ENCODE results near the gene LARP4B. TPM values are rescaled to one million over a fixed set of nuclear protein-coding genes. Genes with fewer than 3 reads are reported as not detected.
"Not testable (repeated sequence)": the region's sequence is repeated elsewhere in the genome, so short reads cannot be mapped to it uniquely, and the experiment has no call there.

The LARP4B gene
- total RNA-seq, 1 donor from 2014 or later = 58.4 TPM

DNA sequence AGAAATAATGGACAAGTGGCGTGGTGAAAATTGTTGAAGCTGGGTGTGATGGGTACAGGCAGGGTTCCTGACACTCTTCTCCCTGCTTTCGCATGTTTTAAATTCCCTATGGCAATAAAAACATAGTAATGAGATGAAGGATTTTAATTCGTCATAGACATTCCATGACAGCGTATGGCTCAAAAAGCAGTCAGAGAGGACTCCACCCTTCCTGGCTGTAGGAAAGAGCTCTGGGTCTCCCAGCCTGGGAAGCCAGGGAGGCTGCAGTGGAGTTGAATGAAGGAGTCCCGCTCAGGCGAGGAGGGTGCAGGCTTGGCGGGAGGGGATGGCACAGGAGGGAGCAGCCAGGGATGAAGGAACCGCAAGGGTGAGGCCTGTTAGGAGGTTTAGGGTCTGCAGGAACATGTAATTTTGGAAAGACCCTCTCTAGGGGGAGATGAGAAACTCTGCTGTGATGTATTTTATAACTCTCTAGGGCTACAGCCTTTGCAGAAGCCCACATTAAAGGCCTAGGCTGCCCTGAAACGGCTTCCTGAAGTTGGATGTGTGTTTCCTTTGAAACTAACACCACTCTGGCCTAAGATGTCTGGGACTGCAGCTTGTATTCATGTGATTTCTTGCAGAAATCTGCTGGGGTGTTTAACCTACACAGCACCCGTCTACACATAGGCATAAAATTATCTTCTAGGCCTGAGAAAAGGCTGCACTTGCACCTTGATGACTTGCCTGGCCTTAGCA lies 7.6 kb upstream of the LARP4B start:
- no peak for DNase-seq (ENCODE audit: low read depth)
- TF ChIP-seq, protein P1, sequence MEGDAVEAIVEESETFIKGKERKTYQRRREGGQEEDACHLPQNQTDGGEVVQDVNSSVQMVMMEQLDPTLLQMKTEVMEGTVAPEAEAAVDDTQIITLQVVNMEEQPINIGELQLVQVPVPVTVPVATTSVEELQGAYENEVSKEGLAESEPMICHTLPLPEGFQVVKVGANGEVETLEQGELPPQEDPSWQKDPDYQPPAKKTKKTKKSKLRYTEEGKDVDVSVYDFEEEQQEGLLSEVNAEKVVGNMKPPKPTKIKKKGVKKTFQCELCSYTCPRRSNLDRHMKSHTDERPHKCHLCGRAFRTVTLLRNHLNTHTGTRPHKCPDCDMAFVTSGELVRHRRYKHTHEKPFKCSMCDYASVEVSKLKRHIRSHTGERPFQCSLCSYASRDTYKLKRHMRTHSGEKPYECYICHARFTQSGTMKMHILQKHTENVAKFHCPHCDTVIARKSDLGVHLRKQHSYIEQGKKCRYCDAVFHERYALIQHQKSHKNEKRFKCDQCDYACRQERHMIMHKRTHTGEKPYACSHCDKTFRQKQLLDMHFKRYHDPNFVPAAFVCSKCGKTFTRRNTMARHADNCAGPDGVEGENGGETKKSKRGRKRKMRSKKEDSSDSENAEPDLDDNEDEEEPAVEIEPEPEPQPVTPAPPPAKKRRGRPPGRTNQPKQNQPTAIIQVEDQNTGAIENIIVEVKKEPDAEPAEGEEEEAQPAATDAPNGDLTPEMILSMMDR (conservative IDR thresholded peaks at IDR 0.05; ENCODE audit: low read depth, low read length) = no peak
- no peak overlapping the region for H3K4me3 ChIP-seq (ENCODE audit: low read depth, low read length)

DNA sequence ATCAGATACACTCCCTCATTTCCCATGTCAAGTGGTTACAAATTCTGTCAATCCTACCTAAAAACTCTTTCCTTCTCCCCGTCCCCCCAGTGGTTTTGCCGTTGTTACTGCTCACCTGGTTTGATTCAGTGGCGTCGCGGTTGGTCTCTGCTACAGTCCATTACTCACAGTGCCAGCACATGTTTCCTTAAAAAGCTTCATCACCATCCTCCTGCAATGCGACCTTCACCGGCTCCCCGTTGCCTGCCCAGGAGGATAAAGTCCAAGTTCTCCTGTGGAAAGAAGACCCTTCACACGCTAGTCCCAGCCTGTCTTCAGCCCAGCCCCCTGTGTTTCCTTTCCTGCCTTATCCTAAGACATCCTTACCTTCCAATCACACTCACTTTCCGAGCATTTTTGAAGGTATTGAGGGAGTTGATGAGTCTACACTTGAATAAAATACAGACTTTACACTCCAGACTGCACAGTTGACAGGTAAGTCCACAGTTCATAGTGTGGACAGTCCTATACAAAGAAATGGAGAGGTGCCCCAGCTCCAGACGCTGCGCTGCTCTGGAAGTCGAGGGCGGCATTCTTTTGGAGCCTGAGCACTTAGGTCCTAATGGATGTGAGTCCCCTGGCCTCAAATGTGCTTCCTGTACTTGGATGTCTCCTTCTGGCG lies 3.4 kb upstream of the LARP4B start:
- no peak for DNase-seq (ENCODE audit: low read depth)

DNA sequence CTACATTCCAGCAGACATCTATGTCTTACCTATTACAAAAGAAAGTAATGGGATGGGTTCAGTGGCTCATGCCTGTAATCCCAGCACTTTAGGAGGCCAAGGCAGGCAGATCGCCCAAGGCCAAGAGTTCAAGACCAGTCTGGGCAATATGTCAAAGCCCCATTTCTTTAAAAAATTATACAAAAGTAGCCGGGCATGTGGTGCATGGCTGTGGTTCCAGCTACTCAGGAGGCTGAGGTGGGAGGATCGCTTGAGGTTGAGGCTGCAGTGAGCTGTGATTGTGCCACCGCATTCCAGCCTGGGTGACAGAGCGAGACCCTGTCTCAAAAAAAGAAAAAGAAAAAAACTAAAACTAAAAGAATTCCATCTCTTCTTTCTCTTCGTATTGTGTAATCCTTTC lies 2.7 kb upstream of the LARP4B start:
- not testable (repeated sequence) for DNase-seq (ENCODE audit: low read depth); H3K4me3 ChIP-seq (ENCODE audit: low read depth, low read length)

More for the DNA sequence above, 3.4 kb upstream of the LARP4B start:
- TF ChIP-seq, protein P1 (conservative IDR thresholded peaks at IDR 0.05; ENCODE audit: low read depth, low read length) = peak; percentile 17
- H3K4me3 ChIP-seq (ENCODE audit: low read depth, low read length) = no peak overlapping the region

DNA sequence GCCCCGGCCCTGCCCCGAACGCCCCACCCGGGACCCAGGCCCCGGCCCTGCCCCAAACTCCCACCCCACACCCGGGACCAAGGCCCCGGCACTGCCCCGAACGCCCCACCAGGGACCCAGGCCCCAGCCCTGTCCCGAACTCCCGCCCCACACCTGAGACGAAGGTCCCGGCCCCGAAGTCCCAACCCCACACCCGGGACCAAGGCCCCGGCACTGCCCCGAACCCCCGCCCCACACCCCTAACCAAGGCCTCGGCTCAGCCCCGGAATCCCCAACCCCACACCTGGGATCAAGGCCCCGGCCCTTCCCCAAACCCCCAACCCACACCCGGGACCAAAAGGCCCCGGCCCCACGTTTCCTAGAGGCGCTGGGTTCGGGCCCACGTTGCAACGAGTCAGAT lies 1.1 kb upstream of the LARP4B start:
- TF ChIP-seq, protein P1 (conservative IDR thresholded peaks at IDR 0.05; ENCODE audit: low read depth, low read length) = no peak
- H3K4me3 ChIP-seq (ENCODE audit: low read depth, low read length) = peak overlapping the region; percentile 68
- no peak for DNase-seq (ENCODE audit: low read depth)

DNA sequence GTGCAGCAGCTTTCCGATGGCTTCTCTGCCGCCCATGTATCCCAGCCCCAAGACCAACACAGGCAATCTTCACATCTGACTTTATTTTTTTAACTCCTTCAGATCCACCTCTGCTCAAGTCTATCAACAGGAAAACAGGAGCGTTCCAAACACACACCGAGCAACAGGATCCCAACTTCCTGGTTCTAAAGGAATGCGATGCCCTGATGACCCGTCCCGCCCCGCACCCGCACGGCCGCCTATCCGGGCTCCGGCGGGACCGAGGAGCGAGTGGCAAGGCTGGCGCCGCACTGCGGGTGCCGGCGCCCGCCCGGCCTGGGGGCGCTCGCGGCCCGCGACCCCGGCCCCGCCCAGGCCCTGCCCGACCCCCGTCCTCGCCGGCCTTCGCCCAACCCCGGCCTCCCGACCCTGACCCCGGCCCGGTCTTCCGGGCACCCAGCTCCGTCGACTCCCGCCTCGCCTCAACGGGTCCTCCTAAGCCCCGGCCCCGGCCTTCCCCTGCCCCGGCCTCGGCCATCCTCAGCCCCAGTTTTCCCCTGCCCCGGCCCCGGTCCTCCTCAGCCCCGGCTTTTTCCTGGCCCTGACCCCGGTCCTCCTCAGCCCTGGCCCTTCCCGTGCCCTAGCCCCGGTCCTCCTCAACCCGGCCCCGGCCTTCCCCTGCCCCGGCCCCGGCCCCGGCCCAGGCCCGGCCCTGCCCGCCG lies 730 bp downstream of the LARP4B start:
- TF ChIP-seq, protein P1 (conservative IDR thresholded peaks at IDR 0.05; ENCODE audit: low read depth, low read length) = no peak
- DNase-seq (ENCODE audit: low read depth) = no peak

DNA sequence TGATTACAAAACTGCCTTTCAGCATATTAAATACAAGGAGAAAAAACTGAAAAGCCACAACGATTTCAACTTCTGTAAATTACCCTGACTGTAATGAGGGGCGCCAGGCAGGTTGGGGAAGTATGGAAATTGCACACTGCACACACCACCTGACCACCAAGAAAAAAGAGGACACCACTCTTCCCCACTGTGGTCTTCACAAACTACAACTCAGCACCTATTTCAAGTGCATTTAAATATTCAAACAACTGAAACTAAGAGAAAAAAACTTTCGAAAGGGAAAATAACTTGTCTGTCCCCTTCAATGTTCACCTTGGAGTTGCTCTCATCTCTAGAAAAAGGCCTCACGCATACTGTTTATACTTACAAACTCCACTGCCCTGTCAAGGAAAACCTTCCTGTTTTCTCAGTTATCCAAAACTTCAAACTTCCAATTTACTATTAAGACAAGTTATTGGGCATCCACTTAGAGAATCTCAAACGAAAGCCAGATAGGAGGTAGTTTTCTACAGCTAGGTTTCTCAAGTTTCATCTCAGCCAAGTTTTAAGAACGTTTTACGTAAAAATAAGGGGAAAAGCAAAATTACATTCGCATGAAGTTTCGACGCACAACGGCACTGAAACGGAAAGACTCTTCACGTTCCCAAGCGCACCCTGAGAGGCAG lies 1.4 kb downstream of the LARP4B start:
- DNase-seq (ENCODE audit: low read depth) = no peak
- TF ChIP-seq, protein P1 (conservative IDR thresholded peaks at IDR 0.05; ENCODE audit: low read depth, low read length) = no peak
- H3K4me3 ChIP-seq (ENCODE audit: low read depth, low read length) = peak overlapping the region; percentile 89

More for the DNA sequence above, 730 bp downstream of the LARP4B start:
- peak overlapping the region; percentile 89 for H3K4me3 ChIP-seq (ENCODE audit: low read depth, low read length)

DNA sequence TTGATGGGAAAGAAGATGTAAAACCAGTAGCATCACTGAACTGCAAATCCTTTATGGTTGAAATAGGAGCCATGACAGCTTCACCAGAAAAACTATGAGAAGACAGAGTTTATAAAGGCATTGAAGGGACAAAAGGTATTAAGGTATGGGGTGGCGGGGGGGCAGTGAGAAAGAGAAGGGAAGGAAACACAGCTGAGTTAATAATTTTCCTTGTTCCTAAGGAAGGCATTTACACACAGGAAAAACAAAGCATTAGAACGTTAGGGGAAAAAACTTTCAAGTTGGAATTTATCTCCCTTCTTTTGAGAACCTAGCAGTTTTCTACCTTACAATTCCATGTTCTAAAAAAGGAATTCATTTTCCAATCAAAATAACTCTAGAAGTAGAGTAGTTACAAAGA lies 4.4 kb downstream of the LARP4B start:
- TF ChIP-seq, protein P1 (conservative IDR thresholded peaks at IDR 0.05; ENCODE audit: low read depth, low read length) = no peak
- peak overlapping the region; percentile 27 for H3K4me3 ChIP-seq (ENCODE audit: low read depth, low read length)
- no peak for DNase-seq (ENCODE audit: low read depth)
